Brain microvascular endothelial cell (primary cell): ENCODE data around the gene UBE2G2.

Source experiments
- DNase-seq: peaks from one replicate; pipeline ENCODE4 v3.0.0-alpha.2; 2020
- H3K27ac ChIP-seq: fragments of 250-450 bp; sonication (Bioruptor Pico); 2 replicates; pipeline ENCODE4 v1.5.1; 2020; ENCODE audit warnings: mild to moderate bottlenecking, moderate library complexity
- H3K27me3 ChIP-seq: fragments of 250-450 bp; sonication (Bioruptor Pico); replicated peaks from 2 replicates; pipeline ENCODE4 v1.5.1; 2020; ENCODE audit warnings: mild to moderate bottlenecking
- H3K36me3 ChIP-seq: fragments of 250-450 bp; sonication (Bioruptor Pico); replicated peaks from 2 replicates; pipeline ENCODE4 v1.5.1; 2020; ENCODE audit warnings: mild to moderate bottlenecking
- H3K4me3 ChIP-seq: 2 replicates; pipeline ENCODE4 v1.5.1; 2011; ENCODE audit warnings: low read depth, mild to moderate bottlenecking, control low read depth, low read length, moderate library complexity
- in situ Hi-C: cut with HindIII; loops from 2 replicates; pipeline ENCODE4 v1.10.0; 2017; ENCODE audit warnings: low sequenced_read_pairs, low pct_ligation_motif_present
- TF ChIP-seq, protein P1 (sequence below): IDR thresholded peaks from 2 replicates; pipeline ENCODE4 v1.5.1; 2011; ENCODE audit warnings: low read depth, mild to moderate bottlenecking, moderate library complexity, low read length, control low read depth, inconsistent platforms; ENCODE audit errors: missing control alignments

UBE2G2 gene

DNA sequence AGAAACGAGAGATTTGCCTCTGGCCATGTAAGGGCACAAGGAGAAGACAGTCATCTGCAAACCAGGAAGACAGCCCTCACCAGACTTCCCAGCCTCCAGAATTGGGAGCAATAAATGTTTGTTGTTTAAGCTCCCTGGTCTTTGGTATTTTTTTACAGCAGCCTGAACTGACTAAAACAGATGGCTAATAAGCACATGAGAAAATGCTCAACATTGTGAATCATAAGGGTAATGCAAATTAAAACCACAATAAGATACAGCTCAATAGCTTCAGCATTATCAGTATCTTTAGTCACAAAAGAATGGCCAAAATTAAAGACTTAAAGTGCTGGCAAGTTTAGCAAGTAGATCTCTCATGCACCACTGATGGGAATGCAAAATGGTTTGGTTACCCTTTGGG lies 11.7 kb downstream of the UBE2G2 start:
- H3K4me3 ChIP-seq, result no peak overlapping the region
- in situ Hi-C loops, result no loop called here
- H3K27me3 ChIP-seq, result no peaks in the 10 kb centered on the region
- TF ChIP-seq, protein P1, sequence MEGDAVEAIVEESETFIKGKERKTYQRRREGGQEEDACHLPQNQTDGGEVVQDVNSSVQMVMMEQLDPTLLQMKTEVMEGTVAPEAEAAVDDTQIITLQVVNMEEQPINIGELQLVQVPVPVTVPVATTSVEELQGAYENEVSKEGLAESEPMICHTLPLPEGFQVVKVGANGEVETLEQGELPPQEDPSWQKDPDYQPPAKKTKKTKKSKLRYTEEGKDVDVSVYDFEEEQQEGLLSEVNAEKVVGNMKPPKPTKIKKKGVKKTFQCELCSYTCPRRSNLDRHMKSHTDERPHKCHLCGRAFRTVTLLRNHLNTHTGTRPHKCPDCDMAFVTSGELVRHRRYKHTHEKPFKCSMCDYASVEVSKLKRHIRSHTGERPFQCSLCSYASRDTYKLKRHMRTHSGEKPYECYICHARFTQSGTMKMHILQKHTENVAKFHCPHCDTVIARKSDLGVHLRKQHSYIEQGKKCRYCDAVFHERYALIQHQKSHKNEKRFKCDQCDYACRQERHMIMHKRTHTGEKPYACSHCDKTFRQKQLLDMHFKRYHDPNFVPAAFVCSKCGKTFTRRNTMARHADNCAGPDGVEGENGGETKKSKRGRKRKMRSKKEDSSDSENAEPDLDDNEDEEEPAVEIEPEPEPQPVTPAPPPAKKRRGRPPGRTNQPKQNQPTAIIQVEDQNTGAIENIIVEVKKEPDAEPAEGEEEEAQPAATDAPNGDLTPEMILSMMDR, result no peak
- DNase-seq, result no peak
- no peak overlapping the region for H3K27ac ChIP-seq
- H3K36me3 ChIP-seq, result peaks cover 7% of the 10 kb centered on the region

DNA sequence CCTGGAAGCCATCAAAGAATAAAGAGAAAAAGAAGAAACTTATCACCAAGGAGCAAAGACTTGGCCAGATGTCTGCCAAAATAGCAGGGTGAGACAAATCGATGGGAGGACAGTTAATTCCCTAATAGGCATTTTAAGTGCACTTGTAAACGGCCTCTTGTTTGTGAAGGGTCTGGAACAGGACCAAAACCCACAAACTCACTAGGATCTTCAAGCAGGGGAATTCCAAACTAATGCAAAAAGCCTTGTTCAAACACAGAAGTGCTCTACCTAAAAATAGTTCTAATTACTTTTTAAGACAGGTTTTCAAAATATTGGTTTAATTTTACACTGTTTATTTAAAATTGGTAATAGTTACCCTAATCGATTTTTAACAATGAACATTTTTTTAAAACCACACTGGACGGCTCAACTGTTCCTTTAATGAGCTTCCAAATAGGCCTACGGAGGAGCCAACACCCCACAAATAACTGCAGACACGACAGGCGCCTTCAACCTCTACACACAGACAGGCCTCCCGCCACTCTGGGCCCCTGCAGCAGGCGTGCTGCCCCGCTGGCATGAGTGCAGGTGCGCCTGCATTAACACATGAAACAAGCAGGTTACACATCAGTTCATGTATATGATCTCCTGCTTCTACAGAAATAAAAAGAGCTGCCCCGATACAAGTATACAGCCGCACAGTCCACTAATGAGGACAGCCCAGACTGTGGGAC lies 15.8 kb downstream of the UBE2G2 start:
- no peak overlapping the region for H3K27ac ChIP-seq
- H3K27me3 ChIP-seq, result no peaks in the 10 kb centered on the region
- no peak overlapping the region for H3K4me3 ChIP-seq
- no peak for DNase-seq
- peaks cover 2% of the 10 kb centered on the region for H3K36me3 ChIP-seq
- TF ChIP-seq, protein P1, result no peak
- in situ Hi-C loops, result no loop called here

DNA sequence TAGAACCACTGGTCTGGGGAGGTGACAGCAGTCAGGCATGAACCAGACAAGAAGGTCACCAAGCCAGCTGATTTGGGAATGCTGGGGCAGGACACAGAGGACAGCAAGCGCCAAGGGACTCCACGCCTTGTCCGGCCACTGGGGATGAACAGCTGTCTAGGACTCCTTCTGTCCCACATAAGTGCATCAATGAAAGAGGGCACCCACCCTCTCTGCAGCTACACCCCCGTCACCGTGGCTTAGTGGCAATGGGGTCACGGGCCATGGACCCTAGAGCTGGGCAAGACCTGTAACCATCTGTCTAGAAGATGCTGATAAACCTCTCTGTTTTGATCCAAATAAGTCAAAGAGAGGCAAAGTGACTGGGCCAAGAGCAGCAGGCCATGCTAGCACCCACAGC lies 16.8 kb downstream of the UBE2G2 start:
- H3K36me3 ChIP-seq, result peaks cover 2% of the 10 kb centered on the region
- TF ChIP-seq, protein P1, result no peak
- in situ Hi-C loops, result no loop called here
- H3K27ac ChIP-seq, result no peak overlapping the region
- no peaks in the 10 kb centered on the region for H3K27me3 ChIP-seq
- DNase-seq, result no peak
- no peak overlapping the region for H3K4me3 ChIP-seq

DNA sequence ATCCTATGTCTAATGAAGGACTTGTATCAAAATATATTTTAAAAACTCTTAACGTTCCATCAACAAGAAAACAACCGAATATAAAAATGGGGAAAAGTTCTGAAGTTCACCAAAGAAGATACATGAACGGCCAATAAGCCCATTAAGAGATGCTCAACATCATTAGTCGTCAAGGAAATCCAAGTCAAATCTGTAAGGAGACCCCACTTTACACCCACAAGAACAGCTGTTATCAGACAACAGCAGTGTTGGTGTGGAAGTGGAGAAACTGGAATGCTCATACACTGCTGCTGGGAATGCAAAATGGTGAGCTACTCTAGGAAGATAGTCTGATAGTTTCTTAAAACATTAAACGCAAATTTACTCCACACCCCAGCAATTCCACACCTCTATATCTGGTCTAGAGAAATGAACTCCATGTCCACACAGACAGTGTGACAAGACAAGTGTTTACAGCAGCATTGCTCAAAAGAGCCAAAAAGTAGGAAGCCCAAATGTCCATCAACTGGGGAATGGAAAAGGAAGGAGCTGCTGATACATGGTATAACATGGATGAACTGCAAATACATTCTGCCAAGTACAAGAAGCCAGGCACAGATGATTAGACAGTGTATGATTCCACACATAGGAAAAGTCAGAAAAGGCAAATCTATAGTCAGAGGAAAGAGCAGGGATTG lies 18.5 kb downstream of the UBE2G2 start:
- TF ChIP-seq, protein P1, result no peak
- no peaks in the 10 kb centered on the region for H3K27me3 ChIP-seq
- H3K4me3 ChIP-seq, result no peak overlapping the region
- H3K36me3 ChIP-seq, result peaks cover 2% of the 10 kb centered on the region
- in situ Hi-C loops, result no loop called here
- no peak for DNase-seq
- H3K27ac ChIP-seq, result no peak overlapping the region

DNA sequence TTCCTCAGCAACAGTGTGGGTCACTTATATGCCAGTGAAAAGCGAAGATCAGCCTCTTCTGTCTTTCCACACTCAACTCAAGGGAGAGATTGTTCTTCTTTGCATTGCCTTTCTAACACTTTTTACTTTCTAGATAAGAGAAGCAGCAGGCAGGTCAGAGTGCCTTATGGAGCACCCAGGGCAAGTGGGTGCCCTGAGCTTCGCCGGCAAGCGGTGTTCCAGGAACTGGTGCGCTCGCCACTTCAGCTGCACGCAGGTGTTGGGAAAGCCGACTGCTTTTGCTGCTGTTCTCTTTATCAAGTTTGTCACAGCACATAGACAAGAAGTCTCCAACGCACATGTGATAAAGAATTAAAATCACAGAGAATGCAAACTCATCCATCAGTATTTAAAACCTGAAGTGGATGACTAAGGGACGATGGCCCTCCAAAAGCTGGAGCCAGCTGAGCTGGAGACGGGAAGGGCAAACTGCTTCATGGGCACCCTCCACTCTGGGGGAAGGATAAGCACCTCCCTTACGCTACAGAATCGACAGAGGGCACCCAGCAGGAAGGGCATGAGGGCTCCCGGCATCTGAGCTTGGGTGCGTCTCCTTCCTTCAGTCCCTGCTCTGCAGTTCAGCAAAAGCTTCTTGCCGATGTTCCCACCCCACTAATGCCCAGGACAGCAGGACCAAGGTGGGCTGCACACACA lies 20.7 kb downstream of the UBE2G2 start:
- in situ Hi-C loops, result no loop called here
- H3K27ac ChIP-seq, result no peak overlapping the region
- no peak for DNase-seq
- no peaks in the 10 kb centered on the region for H3K27me3 ChIP-seq
- peaks cover 4% of the 10 kb centered on the region for H3K36me3 ChIP-seq
- TF ChIP-seq, protein P1, result no peak
- no peak overlapping the region for H3K4me3 ChIP-seq
